Lung (tissue), 12 donors: ENCODE data around the gene COQ7. TPM values are rescaled to one million over a fixed set of nuclear protein-coding genes. Genes with fewer than 3 reads are reported as not detected.

Experiments
- ATAC-seq: fragments of 200-7000 bp; cut with Tn5 transposase; one replicate; pipeline ENCODE4 v1.9.1; 2020; ENCODE audit warnings: moderate number of reproducible peaks; ENCODE audit not compliant: insufficient read depth, low FRiP score
- DNase-seq, 3 donors: peaks; one replicate each; pipeline ENCODE4 v3.0.0-alpha.2; 2013 to 2017
- H3K27ac ChIP-seq, 2 donors: one replicate each; pipeline ENCODE4 v1.5.1; 2013; ENCODE audit warnings: mild to moderate bottlenecking in 2 of 2, moderate library complexity in 2 of 2, control low read depth in 1 of 2, inconsistent platforms in 1 of 2, low read depth in 1 of 2, low read length in 1 of 2
- H3K27me3 ChIP-seq, 3 donors: one replicate each; pipeline ENCODE4 v1.5.1; 2013; ENCODE audit warnings: low read length in 2 of 3; ENCODE audit not compliant: control insufficient read depth in 3 of 3, insufficient read depth in 3 of 3
- H3K36me3 ChIP-seq, 4 donors: one replicate each; pipeline ENCODE4 v1.5.1; 2013; ENCODE audit warnings: low read length in 4 of 4, mild to moderate bottlenecking in 1 of 4, moderate library complexity in 1 of 4; ENCODE audit not compliant: control insufficient read depth in 4 of 4, insufficient read depth in 4 of 4
- H3K4me1 ChIP-seq, 5 donors: one replicate each; pipeline ENCODE4 v1.5.1; 2013; ENCODE audit warnings: low read length in 5 of 5, mild to moderate bottlenecking in 2 of 5, moderate library complexity in 1 of 5; ENCODE audit not compliant: control insufficient read depth in 5 of 5, insufficient read depth in 5 of 5
- H3K4me3 ChIP-seq: one replicate; pipeline ENCODE4 v1.5.1; 2013; ENCODE audit warnings: mild to moderate bottlenecking, control low read depth, moderate library complexity
- H3K9ac ChIP-seq, 2 donors: one replicate each; pipeline ENCODE4 v1.5.1; 2013; ENCODE audit warnings: low read length in 2 of 2, control low read depth in 1 of 2; ENCODE audit not compliant: insufficient read depth in 1 of 2
- H3K9me3 ChIP-seq, 4 donors: one replicate each; pipeline ENCODE4 v1.5.1; 2013; ENCODE audit warnings: low read length in 3 of 4, mild to moderate bottlenecking in 1 of 4, moderate library complexity in 1 of 4; ENCODE audit not compliant: control insufficient read depth in 4 of 4, insufficient read depth in 3 of 4
- WGBS, 2 donors: extraction: QIAGEN DNeasy Blood & Tissue Kit; methylation state at CpG; one replicate each; pipeline ENCODE4 v1.1.7; 2013; 5-methylcytosine and 5-hydroxymethylcytosine counted together
- polyA plus RNA-seq, 2 donors: library from polyadenylated mRNA; stranded (reverse); fragments of 200-250 nt; gene quantifications; one replicate each; pipeline ENCODE4 v1.2.1, GENCODE V29; 2013
- total RNA-seq, 2 donors: library from RNA; depleted of rRNA in 1 of 2; stranded (reverse); fragments of >200 nt in 1 of 2; gene quantifications; one replicate each; pipeline ENCODE4 v1.2.1, GENCODE V29; 2014 to 2021
- TF ChIP-seq, protein P1 (sequence below): IDR thresholded peaks from 2 replicates; pipeline ENCODE4 v1.5.1; 2012; ENCODE audit warnings: mild to moderate bottlenecking; ENCODE audit errors: control extremely low read depth, extremely low read depth
- donor health status: control.
- donor health status: control.
- donor health status: Bipolar disorder and iron deficiency.
- donor health status: healthy.
- donor health status: DM: yes; HTN: yes; CAD: no.

Gene COQ7
- total and polyA plus RNA-seq, 4 donors, result 11.1 to 26.2 (median 18.7) TPM

DNA sequence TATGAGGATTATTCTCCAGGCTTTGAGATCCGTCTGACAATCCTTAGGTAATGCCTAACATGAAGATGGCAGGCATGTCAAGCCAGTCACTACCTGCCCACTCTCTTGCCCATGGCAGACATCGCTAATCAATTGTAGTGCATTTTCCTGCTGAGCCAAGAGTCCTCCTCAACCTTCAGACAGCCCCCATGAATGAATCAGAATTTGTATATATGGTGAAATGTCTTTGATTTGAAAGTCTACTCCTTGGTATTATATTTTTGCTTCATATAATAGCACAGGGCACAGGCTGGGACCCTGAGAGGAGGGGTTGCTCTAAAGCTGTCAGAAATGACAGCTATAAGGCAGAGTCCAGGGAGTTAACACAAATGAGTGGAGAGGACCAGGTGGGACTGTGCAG is 27.0 kb upstream of the COQ7 start:
- no peak for ATAC-seq
- Histone ChIP-seq H3K27me3 (no peaks in the 10 kb centered on the region), H3K4me3 (no peak overlapping the region), H3K27ac (no peak overlapping the region), H3K4me1 (no peaks in the 10 kb centered on the region), H3K9me3 (peaks cover 0 to 2% (median under 1%) of the 10 kb centered on the region in 4 donors), H3K36me3 (peaks cover 0 to 8% (median 1%) of the 10 kb centered on the region in 4 donors), H3K9ac (no peak overlapping the region)
- WGBS, 2 donors, result 98 to 99% methylated on average over 2 of the region's 2 CpGs
- TF ChIP-seq, protein P1, sequence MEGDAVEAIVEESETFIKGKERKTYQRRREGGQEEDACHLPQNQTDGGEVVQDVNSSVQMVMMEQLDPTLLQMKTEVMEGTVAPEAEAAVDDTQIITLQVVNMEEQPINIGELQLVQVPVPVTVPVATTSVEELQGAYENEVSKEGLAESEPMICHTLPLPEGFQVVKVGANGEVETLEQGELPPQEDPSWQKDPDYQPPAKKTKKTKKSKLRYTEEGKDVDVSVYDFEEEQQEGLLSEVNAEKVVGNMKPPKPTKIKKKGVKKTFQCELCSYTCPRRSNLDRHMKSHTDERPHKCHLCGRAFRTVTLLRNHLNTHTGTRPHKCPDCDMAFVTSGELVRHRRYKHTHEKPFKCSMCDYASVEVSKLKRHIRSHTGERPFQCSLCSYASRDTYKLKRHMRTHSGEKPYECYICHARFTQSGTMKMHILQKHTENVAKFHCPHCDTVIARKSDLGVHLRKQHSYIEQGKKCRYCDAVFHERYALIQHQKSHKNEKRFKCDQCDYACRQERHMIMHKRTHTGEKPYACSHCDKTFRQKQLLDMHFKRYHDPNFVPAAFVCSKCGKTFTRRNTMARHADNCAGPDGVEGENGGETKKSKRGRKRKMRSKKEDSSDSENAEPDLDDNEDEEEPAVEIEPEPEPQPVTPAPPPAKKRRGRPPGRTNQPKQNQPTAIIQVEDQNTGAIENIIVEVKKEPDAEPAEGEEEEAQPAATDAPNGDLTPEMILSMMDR, result no peak
- no peak for DNase-seq

DNA sequence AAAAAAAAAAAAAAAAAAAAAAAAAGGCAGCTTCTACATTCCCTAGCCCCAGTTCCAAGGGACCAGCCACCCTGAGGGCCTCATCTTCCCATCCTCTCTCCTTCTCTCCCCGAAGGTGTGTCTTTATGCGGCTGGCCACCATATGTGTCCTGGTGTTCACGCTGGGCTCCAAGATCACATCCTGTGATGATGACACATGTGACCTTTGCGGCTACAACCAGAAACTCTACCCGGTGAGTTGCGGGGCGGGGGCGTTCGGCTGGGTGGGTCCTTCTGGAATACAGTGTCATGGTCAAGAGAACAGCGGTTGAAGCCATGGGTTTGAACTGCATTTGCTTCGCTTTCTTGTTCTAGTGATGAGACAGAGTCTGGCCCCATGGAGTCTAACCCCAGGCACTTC is 22.6 kb upstream of the COQ7 start:
- H3K36me3 ChIP-seq, result peaks cover 0 to 10% (median 1%) of the 10 kb centered on the region in 4 donors
- DNase-seq, result no peak
- WGBS, 2 donors, result 93 to 97% methylated on average over 11 of the region's 11 CpGs
- no peak overlapping the region for H3K27ac ChIP-seq
- TF ChIP-seq, protein P1, result no peak
- H3K4me3 ChIP-seq, result no peak overlapping the region
- H3K4me1 ChIP-seq, result no peaks in the 10 kb centered on the region
- H3K9me3 ChIP-seq, result no peaks in the 10 kb centered on the region
- no peak overlapping the region for H3K9ac ChIP-seq
- ATAC-seq, result no peak
- no peaks in the 10 kb centered on the region for H3K27me3 ChIP-seq

DNA sequence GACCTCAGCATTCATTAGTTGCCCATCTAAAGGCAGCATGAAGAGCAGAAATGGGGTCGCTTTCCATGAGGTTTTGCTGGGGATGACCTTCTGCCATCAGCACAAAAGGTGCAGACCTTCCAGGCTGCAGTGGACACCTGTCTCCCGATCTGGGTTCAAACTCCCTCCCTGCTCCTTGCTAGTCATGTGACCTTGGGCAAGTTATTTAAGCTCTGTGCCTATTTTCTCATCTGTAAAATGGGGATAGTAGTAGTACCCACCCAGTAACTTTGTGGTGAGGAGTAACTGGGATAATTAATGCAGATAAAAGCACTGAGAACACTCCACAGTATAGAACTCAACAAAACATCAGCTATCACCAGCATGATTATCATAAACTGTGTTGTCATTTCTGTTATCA is 21.4 kb upstream of the COQ7 start:
- Histone ChIP-seq H3K4me3 (no peak overlapping the region), H3K27ac (no peak overlapping the region), H3K27me3 (no peaks in the 10 kb centered on the region), H3K36me3 (peaks cover 0 to 8% (median 0%) of the 10 kb centered on the region in 4 donors), H3K4me1 (no peaks in the 10 kb centered on the region), H3K9me3 (no peaks in the 10 kb centered on the region), H3K9ac (no peak overlapping the region)
- 95 to 98% methylated on average over 2 of the region's 2 CpGs for WGBS, 2 donors
- no peak for DNase-seq
- no peak for ATAC-seq
- TF ChIP-seq, protein P1, result no peak

DNA sequence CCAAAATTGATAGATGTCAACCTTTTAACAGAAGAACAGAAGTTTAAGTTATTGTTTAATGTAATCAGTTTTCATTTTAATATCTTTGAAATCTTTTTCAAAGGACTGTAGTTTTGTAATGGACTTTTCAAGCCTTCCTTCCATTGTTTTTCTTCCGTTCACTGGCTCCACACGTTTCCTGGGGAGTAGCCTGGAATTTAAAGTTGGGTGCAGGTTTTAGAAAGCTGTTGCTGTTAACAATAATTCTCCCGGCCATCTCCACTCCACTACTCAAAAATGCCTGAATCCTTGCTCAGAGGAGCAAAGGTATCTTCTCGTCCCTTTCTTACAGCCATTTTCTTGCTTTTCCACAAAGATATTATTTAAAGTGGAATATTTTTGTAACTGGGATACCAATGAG is 4.7 kb upstream of the COQ7 start:
- ATAC-seq, result no peak
- no peak for DNase-seq
- TF ChIP-seq, protein P1, result no peak
- Histone ChIP-seq H3K9ac (no peak overlapping the region), H3K27ac (peak overlapping the region in 1 of 2 donors; percentile 49), H3K4me3 (no peak overlapping the region), H3K4me1 (no peaks in the 10 kb centered on the region), H3K9me3 (no peaks in the 10 kb centered on the region), H3K27me3 (no peaks in the 10 kb centered on the region), H3K36me3 (peaks cover 0 to 3% (median 0%) of the 10 kb centered on the region in 4 donors)
- 66 to 69% methylated on average over 4 of the region's 4 CpGs for WGBS, 2 donors
